GM12891 (cell line): ENCODE data around the gene ADCY10.
"Not testable (repeated sequence)": the region's sequence is repeated elsewhere in the genome, so short reads cannot be mapped to it uniquely, and the experiment has no call there.

Experiments
- POLR2A ChIP-seq: IDR thresholded peaks from 2 replicates; pipeline ENCODE4 v1.6.1; 2011; ENCODE audit warnings: low read depth, low read length, control low read depth
- POU2F2 ChIP-seq: IDR thresholded peaks from 2 replicates; pipeline ENCODE4 v1.6.1; 2011; ENCODE audit warnings: low read depth, mild to moderate bottlenecking, control low read depth, low read length, moderate library complexity
- SPI1 ChIP-seq: IDR thresholded peaks from 2 replicates; pipeline ENCODE4 v1.6.1; 2011; ENCODE audit warnings: low read depth, low read length, control low read depth
- TAF1 ChIP-seq: IDR thresholded peaks from 2 replicates; pipeline ENCODE4 v1.6.1; 2011; ENCODE audit warnings: low read depth, low read length, control low read depth

- TF ChIP-seq POLR2A, POU2F2, SPI1, TAF1: not testable (repeated sequence)
These were observed 26.7 kb downstream of the ADCY10 start for GRCh38 chr1:167887187-167887586.
